Fibroblast of skin of left biceps (primary cell): ENCODE data around the gene RNF14.
A peak's percentile ranks its signal among the peaks of the same experiment; 100 is the strongest.
"Not testable (repeated sequence)": the region's sequence is repeated elsewhere in the genome, so short reads cannot be mapped to it uniquely, and the experiment has no call there.

Source experiments
- DNase-seq, 2 experiments: peaks; one replicate each; pipeline ENCODE4 v3.0.0-alpha.2; 2013; ENCODE audit warnings: low read depth in 2 of 2

RNF14 gene

GRCh38 chr5:142014911-142015584 lies 46.1 kb downstream of the RNF14 start:
- peak; percentile 10 to 13 for DNase-seq

- no peak for DNase-seq
Measured at GRCh38 chr5:142015781-142016533, 47.1 kb downstream of the RNF14 start.

- no peak for DNase-seq
Measured at GRCh38 chr5:142016556-142016955, 47.7 kb downstream of the RNF14 start.

GRCh38 chr5:142017832-142018427 lies 49.0 kb downstream of the RNF14 start:
- DNase-seq: peak; percentile 44 to 58

- DNase-seq: no peak
Measured at GRCh38 chr5:142020122-142020659, 51.3 kb downstream of the RNF14 start.

- DNase-seq: no peak
Measured at GRCh38 chr5:142023836-142024235, 54.9 kb downstream of the RNF14 start.

- peak; percentile 47 to 58 for DNase-seq
Measured at GRCh38 chr5:142024771-142025304, 55.9 kb downstream of the RNF14 start.

GRCh38 chr5:142025637-142026036 lies 56.7 kb downstream of the RNF14 start:
- no peak for DNase-seq

- no peak for DNase-seq
Measured at GRCh38 chr5:142032150-142032549, 63.2 kb downstream of the RNF14 start.

- DNase-seq: no peak
Measured at GRCh38 chr5:142032747-142033631, 64.1 kb downstream of the RNF14 start.

- DNase-seq: not testable (repeated sequence)
Measured at GRCh38 chr5:142033632-142034567, 65.0 kb downstream of the RNF14 start.

- DNase-seq: no peak
Measured at GRCh38 chr5:142034994-142035393, 66.1 kb downstream of the RNF14 start.

- DNase-seq: no peak
Measured at GRCh38 chr5:142036918-142037317, 68.0 kb downstream of the RNF14 start.

GRCh38 chr5:142037599-142037998 lies 68.7 kb downstream of the RNF14 start:
- DNase-seq: not testable (repeated sequence)

GRCh38 chr5:142038735-142039134 lies 69.8 kb downstream of the RNF14 start:
- no peak for DNase-seq
